Fibroblast of skin of right biceps (primary cell): ENCODE results near the gene STMN3.
"Not testable (repeated sequence)": the region's sequence is repeated elsewhere in the genome, so short reads cannot be mapped to it uniquely, and the experiment has no call there.

ENCODE experiments used
- DNase-seq: peaks from one replicate; pipeline ENCODE4 v3.0.0-alpha.2; 2013

STMN3 gene

DNA sequence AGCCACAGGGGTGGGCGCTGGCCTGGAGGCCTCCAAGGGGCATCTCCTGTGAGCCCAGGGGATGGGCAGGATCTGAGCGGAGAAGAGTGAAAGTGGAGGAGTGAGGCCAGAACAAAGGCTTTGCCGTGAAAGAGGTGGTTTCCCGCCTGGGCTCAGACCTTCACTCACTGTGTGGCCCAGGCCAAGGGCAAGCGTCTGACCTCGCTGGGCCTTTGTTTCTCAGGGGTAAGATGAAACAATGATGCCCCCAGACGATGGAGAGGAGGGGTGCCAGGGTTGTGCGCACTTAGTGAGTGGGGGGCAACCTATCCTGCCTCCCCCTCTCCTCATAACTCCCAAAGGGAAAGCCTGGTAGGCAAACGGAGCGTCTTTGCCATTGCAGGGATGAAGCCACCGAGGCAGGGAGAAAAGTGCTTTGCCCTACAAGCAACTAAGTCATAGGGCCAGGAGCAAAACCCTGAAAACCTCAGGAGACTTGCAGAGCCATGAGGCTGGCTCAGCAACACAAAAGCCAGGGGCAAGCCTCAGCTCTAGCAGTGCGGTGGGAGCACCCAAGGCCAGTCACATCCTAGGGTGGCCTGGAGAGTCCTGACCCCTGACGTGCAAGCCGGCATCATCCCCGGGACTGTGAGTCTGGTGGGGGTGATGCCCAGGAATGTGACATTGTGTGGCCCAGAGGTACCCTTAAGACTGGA lies 897 bp upstream of the STMN3 start:
- DNase-seq = no peak

DNA sequence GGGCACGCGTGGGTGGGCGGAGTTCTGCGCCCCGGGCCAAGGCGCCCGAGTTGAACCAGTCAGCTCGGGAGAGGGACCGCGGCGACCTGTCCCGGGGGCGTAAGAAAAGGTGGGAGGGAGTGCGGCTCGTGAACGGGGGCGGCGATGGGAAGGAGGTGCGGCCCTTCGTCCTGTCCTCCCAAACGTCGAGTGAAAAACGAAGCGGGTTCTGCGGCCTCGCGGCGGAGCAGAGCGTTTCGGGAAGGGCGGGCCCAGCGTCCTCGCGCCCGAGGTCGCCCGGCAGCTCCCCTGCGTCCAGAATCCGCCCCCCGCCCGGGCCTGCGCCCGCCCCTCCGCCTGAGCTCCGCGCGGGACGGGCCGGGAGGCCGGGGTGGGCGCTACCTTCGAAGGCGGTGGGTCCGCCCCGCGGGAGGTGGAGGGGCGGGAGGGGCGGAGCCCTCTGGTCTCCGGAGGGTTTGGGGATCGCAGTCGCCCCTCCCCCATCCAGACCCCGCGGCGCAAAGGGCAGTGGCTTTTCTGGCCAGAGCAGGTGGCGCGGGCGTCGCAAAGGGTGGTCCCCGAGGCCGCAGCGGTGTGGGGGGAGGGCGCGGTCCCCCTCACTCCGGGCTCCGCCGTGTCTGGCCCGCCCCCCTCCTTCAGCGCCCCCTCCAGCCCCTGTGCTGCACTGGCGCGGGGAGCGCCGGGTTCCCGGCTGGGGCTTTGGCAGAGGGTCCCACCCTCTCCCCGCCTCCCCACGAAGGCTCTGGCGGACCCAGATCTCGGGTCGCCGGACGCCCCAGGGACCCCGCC lies 838 bp downstream of the STMN3 start:
- DNase-seq = peak; percentile 37

DNA sequence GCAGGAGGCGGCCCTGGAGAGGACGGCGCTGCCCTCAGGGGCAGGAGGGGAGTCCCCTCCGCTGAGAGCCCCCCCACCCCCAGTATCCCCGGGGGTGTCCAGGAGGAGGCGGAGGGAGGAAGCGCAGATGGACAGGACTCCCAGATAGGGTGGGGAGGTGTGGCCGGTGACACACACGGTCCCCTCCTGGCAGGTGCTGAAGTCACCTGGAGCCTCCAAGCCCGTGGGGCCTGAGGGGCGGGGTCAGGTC lies 1.4 kb downstream of the STMN3 start:
- no peak for DNase-seq

DNA sequence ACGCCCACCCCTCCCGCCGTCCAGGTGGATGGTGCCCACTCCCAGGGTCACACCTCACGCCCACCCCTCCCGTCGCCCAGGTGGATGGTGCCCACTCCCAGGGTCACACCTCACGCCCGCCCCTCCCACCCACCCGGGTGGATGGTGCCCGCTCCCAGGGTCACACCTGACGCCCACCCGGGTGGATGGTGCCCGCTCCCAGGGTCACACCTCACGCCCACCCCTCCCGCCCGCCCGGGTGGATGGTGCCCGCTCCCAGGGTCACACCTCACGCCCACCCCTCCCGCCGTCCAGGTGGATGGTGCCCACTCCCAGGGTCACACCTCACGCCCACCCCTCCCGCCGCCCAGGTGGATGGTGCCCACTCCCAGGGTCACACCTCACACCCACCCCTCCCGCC lies 2.7 kb downstream of the STMN3 start:
- not testable (repeated sequence) for DNase-seq

DNA sequence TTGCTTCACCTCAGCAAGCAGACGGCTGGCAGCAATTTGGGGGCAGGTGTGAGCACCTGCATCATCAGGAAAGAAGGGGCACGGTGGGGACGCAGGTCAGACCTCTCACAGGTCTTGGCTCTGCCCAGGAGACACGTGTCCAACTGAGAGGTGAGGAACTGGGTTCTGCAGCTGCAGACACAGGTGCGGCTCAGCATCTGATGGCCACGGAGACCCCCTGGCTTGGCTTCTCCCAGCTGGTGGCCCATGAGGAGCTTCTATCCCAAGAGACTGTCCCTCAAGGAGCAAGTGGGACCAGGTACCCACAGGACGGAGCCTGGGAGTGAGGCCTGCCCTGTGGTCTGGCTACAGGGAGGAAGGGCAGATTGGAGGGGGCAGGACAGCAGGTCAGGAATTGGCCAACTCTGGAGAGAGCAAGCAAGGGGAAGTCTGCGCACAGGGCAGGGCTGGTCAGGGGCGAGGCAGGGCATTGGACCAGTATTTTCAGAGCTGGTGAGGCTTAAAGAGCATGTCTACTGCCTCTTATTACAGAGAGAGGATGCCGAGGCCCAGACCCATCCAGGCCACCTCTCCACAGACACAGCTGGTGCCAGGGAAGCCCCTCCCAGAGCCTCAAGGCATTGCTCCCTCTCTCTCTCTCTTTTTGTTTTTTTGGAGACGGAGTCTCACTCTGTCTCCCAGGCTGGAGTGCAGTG lies 4.2 kb downstream of the STMN3 start:
- no peak for DNase-seq

DNA sequence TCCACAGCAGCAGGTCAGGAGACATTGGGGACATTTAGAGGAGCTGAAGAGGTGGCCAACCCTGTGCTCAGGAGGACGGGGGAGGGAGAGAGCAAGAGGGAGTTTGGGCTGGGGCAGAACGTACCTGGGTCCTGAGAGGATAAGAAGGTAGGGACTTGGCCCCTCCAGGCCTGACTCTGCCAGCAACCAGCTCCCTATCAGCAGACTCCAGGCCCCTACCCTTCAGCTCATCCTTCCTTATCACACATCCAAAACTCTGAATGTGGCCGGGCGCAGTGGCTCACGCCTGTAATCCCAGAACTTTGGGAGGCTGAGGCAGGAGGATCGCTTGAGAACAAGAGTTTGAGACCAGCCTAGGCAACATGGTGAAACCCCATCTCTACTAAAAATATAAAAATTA lies 5.0 kb downstream of the STMN3 start:
- no peak for DNase-seq

DNA sequence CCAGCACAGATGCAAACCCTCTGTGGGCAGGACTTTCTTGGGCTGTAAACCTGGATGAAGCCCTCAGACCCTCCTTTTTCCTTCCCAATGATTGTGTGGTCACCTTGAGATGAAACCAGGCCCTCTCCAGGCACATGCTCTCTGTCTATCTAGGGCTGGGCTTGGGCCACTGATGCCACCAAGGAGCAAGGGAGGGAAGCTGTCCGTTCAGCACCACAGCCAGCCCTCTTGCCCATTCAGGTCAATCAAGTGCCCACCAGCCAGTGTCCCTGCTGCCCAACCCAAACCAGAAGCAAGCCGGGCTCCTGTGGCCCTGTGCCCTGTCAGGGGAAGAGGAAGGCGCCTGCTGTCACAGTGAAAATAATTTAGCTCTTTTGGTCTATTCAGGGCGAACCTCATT lies 8.0 kb downstream of the STMN3 start:
- DNase-seq = no peak

DNA sequence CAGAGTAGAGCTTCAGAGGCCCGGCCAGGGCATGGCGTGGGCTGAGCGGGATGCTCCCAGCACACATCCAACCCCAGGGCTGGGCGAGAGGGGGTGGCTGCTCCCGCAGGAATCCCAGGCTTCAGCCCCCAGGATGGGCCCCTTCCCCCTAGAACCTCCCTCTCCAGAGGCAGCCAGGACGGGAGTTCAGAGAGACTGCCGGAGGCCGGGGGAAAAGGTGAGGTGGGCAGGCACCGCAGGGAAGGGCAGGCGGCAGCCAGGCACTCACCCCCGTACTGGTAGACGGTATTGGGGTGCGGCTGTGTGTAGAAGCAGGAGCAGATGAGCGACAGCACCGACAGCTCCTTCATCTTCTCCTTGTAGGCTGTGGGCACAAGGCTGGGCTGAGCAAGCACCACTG lies 9.3 kb downstream of the STMN3 start:
- DNase-seq = no peak

DNA sequence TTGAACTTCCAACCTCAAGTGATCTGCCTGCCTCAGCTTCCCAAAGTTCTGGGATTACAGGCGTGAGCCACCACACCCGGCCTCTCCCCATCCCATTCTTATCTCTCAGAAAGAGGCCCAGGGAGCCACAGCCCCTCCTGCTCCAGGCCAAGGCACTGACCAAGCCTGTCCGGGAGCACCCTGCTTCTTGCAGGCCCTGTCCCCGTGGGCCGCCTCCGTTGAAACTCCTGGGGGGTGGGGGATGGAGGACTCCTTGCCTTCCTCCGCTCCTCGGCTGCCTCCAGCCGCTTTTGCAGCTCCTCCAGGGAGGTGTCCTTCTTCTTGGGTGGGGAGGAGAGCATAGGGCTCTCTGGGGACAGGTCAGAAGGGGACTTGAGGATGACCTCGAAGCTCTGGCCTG lies 9.7 kb downstream of the STMN3 start:
- no peak for DNase-seq

DNA sequence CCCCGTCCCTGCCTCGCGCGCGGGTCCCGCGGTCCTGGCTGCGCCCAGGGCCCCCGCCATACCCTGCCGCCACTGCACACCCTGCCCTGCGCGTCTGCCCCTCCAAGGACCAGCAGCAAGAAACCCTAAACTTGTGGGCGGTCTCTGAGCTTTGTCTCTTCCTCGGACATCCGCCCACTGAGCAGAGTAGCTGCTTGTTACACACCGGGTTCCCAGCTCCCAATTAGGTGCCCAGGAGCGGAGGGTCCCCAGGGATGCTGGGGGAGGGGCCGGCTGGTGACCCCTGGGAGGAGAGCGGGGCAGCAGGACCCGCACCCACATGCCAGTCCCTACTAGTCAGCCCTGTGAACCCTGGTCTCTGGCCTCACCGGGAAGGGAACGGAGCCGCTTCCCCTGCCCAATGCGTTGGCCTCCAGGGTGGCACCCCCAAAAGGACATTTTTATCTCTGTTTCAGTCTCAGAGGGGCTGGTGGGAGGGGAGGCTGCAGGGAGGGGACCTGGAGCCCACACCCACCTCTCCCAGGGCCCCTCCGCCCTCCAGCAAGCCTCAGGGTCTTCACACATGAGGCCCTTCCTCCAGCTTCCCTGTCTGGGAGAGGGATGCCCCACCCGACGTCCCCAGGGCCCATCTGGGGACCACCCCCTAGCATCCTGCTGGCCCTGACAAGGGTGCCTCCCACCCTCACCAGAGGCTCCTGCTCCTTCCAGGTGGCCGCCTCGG lies 10.5 kb downstream of the STMN3 start:
- no peak for DNase-seq

DNA sequence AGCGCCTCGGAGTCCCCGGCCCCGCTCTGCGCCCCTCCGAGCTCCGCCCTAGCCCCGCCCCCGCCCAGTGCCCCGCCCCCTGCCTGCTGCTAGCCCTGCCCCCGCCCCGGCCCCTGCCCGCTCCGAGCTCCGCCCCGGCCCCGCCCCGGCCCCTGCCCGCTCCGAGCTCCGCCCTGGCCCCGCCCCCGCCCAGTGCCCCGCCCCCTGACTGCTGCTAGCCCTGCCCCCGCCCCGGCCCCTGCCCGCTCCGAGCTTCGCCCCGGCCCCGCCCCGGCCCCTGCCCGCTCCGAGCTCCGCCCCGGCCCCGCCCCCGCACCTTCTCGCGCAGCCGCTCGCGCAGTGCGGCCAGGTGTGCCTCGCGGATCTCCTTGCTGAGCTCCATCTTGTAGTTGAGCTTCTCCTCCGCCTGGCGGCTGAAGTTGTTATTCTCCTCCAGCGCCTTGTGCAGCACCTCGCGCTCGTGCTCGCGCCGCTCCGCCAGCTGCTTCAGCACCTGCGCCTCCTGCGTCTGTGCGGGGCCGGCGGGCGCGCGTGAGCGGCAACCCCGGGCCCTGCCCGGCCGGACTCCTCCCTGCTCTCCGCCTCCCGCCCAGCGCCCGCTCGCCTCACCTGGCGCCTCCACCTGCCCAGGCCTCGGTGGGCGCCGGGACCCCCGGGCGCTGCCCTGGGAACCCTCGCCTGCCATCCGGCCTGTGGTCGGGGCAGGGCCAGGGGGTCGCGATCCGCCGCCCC lies 11.3 kb downstream of the STMN3 start:
- peak; percentile 73 for DNase-seq

DNA sequence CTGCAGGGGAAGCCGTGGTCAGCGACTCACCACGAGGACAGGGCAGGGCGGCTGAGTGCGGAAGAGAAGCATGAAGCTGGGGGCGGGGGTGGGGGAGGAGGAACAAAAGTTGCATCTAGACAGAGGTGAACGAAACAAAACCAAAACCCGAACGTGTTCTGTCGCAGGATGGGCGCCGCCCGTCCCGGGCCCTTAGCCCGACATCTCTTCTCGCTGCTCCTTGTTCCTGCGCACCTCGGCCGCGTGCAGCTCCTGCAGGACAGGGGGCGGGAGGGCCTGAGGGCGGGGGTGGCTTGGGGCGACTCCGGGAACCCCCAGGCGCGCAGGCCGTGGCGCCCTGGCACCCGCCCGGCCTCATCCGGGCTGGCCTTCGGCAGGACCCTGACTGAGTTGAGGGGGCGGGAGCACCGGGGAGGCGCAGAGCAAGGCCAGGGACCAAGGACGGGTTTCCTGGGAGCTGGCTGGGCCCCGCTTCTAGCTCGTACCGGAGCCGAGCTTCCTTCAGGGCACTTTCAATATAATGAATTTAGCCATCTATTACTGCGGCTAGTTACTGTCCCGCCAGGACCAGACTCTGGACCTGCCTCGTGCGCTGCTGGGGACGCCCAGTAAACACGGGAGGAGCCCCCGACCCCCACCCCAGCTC lies 12.0 kb downstream of the STMN3 start:
- DNase-seq = no peak

DNA sequence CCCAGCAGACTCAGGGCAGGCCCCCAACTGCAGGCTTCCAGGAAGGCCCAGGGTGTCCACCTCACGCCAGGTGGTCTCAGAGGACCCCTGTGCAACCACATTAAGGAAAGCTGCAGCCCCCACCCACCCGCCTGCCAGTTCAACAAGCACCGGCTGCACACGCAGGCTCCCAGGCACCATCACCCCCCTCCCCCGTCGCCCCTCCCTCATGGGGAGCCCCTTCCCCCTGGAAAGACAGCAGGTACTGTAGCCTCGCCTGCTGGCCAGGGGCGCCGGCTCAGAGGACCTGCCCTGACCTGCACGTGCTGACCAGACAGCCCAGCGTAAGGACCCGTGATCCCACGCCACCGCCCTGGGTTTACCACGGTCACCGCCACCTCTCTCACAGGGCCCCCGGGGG lies 12.5 kb downstream of the STMN3 start:
- DNase-seq = not testable (repeated sequence)

DNA sequence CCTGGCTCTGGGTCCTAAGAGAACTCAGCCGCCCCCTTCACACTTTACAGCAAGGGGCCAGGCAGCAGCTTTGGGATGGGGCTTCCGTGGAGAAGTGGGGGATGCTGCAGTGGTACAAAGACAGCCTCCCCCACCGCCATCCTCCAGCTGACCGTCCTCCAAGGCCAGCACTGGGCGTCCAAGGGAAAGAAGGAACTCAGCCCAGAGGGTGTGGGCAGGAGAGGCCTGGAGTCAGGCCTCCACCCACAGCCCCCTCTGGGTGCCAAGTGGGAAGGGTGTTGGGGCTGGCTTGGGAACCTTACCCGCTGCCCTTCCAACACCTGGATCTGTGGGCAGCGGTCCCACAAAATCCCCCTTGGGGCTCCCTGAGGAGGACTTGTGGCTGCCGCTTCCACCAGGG lies 13.1 kb downstream of the STMN3 start:
- no peak for DNase-seq

DNA sequence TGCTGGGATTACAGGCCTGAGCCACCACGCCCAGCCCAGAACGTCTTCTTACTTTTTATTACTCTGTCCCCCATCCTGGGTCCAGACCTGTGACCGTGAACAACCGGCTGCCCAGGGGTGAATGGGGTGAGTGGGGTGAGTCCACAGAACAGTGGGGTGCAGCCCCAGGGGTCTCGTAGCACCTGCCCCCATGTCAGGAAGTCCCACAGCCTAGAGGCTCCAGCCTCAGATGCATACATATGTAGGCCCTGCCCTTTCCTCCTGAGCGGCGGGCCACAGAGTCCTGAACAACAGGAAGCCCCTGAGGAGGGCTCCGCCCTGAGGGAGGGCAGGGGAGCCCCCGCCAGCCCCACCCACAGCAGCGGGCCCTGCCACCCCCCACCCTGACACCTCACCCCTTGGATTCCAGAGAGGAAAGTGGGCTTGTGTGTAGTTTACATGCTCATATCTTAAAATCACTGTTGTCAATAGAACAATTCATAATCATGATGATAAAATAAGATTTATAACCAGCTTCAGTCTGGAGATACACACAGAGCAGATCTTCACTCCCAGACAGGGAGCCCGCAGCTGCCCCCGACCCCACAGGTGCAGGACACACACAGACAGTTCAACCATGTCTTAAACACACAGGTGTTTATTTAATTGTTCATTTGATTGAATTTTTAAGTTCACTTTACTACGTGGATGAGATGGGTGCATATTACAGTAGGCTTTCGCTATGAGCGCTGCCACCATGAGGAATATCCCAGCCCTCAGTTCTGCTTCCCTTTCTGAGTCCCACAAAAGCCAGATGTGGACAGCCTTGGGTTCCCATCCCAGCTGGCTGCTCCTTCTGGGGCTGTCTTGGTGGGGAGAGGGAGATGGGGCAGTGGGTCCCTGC lies 13.9 kb downstream of the STMN3 start:
- DNase-seq = no peak

DNA sequence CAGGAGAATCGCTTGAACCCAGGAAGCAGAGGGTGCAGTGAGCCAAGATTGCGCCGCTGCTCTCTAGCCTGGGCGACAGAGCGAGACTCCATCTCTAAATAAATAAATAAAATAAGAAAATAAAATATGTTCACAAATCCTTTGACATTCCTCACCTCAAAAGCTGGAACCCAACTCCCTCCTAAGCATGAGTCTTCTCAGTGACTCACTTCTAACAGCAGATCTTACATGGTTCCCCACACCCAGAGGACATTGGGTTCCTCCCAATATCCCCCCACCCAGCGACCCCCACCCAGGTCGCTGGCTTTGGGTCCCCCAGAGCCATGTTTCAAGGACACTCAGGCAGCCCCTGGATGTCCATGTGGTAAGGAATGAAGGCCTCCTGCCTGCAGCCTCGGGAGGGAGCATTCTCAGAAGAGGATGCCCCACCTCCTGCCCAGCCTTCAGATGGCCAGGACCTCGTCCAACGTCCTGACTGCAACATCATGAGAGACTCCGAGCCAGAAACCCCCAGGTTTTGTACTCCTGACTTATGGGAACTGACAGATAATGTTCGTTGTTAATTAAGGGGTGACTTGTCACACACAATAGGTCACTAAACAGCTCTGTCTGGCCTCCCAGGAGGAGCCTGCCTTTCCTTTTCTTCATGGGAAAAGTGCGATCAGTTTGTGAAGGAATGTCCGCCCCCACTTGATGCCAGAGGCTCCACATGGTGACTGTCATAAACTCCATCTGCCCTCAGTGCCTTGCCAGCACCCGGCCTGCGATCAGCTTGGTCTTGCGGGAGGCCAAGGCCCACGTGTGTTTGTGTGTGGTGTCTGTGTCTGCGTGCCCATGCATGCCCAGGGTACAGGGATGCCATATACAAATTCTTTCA lies 16.2 kb downstream of the STMN3 start:
- DNase-seq = peak; percentile 12

DNA sequence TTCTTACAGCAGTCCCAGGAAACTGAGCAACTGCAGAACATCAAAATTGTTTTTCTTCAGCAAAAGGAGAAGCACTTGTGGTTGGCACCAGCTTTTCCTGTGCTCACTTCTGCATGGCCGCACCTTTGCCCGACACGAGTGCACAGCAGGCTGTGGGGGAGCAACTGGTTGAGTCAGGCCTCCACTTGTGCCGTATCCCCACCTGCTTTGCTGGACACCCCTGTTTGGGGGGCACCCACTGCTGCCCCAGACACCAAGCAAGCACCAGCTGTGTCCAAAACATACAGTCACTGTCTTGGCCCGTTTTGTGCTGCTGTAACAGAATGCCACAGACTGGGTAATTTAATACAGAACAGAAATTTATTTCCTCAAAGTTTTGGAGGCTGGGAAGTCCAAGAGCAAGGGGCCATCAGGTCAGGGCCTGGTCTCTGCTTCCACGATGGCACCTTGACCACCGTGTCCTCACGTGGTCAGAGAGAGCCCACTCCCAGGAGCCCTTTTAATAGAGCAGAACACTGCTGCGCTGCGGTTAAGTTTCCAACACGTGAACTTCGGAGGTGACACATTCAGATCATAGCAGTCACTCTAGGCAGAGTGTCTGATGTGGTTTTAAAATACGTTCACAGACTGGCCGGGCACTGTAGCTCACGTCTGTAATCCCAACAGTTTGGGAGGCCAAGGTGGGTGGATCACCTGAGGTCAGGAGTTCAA lies 17.6 kb downstream of the STMN3 start:
- DNase-seq = no peak

DNA sequence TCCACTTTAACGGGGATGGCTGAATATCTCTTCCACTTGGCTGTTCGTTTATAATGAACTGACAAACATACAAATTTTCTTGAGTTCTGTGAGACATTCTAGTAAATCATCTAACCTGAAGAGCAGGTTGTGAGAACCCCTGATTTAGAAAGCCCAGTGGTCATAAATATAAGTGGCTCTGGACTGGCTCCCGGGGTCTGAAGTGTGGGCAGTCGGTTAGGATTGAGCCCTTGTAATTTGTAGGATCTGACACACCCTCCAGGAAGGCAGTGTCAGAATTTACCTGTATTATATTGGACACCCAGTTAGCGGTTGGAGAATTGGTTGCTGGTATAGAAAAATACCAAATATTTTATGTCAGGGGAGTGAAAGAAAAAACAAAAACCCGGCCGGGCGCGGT lies 19.5 kb downstream of the STMN3 start:
- no peak for DNase-seq

DNA sequence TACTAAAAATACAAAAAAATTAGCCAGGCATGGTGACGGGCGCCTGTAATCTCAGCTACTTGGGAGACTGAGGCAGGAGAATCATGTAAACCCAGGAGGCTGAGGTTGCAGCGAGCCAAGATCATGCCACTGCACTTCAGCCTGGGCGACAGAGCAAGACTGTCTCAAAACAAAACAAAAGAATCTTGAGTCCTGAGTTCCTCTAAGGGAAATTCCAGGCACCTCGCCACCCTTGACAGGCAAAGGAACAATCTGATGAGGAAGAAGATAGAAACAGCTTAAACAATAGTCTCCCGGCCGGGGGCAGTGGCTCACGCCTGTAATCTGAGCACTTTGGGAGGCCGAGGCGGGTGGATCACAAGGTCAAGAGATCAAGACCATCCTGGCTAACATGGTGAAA lies 21.8 kb downstream of the STMN3 start:
- not testable (repeated sequence) for DNase-seq

DNA sequence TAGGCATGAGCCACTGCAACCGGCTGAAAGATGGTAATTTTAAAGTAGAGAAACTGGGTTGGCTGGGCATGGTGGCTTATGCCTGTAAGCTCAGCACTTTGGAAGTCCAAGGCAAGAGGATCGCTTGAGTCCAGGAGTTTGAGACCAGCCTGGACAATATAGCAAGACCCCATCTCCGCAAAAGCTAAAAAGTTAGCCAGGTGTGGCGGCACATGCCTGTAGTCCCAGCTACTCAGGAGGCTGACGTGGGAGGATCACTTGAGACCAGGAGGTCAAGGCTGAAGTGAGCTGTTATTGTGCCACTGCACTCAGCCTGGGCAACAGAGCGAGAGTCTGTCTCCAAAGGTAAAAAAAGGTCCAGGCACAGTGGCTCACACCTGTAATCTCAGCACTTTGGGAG lies 22.3 kb downstream of the STMN3 start:
- not testable (repeated sequence) for DNase-seq
